ENCODE measurements around the gene ZNF584. TPM values are rescaled to one million over a fixed set of nuclear protein-coding genes. Genes with fewer than 3 reads are reported as not detected.
A peak's percentile ranks its signal among the peaks of the same experiment; 100 is the strongest.

The ZNF584 gene
- total and polyA plus RNA-seq, 10 of the 15 experiments (the other 5 are each of a cell fraction or from before 2014, with no cell fraction given) = 2.0 to 10.7 (median 6.3) TPM

DNA sequence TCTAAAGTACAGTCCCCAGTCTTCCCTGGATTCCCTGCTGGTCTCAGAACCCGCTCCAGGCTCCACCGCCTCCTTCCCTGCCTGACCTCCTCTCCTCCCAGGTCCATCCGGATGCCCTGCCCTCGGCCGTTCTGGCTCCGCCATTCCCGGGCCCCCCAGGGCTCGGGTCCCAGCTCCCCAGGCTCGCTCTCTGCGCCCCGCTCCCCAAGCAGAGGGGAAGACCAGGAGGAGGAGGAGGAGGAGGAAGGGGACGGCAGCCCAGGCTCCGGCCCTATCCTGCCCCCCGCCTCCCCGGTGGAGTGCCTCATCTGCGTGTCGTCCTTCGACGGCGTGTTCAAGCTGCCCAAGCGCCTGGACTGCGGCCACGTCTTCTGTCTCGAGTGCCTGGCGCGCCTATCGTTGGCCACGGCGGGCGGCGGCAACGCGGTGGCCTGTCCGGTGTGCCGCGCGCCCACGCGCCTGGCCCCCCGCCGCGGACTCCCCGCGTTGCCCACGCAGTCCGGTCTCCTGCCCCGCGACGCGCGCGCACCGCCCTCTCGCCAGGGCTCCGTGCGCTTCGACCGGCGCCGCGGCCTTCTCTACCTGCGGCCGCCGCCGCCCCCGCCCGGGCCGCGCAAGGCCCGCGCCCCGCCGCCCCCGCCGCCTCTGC, 12.3 kb upstream of the ZNF584 start:
- in situ Hi-C loops (cut with MboI) (no loop called here), intact Hi-C loops (cut with micrococcal nuclease; ENCODE audit: unreplicated experiment) (no loop called here)
- BruUV-seq (replicated peaks) = no TSS peak
- POLR2A ChIA-PET = interaction anchor here (0.6 kb wide), 1 partner anchor 569 kb away, joined by 3 read pairs; no protein-coding TSS in a partner anchor
- Histone ChIP-seq H3K4me1 (ENCODE audit: control insufficient read depth, insufficient read depth, low read length) (peaks cover 5% of the 10 kb centered on the region), H3K4me2 (ENCODE audit: control insufficient read depth, insufficient read depth) (no peak overlapping the region), H2AFZ (ENCODE audit: control insufficient read depth, low read depth, low read length) (no peak overlapping the region), H3K27me3 (replicated peaks in 1 of 2; ENCODE audit: control insufficient read depth in 2 of 2, insufficient read depth in 2 of 2, low read length in 1 of 2) (no peaks in the 10 kb centered on the region), H3K9me3 (replicated peaks; ENCODE audit: control insufficient read depth, insufficient read depth, low read length) (no peaks in the 10 kb centered on the region), H3K4me3 (no peak overlapping the region), H3K9ac (ENCODE audit: control insufficient read depth, insufficient read depth, low read length) (no peak overlapping the region), H3K27ac (ENCODE audit: control insufficient read depth, insufficient read depth) (no peak overlapping the region), H4K20me1 (ENCODE audit: control insufficient read depth, insufficient read depth) (peaks cover 6% of the 10 kb centered on the region), H3K79me2 (ENCODE audit: control insufficient read depth, insufficient read depth, low read length) (no peaks in the 10 kb centered on the region; the same call in none of the 2 replicates), H3K36me3 (ENCODE audit: control insufficient read depth in 2 of 2, insufficient read depth in 2 of 2, low read length in 1 of 2) (peaks cover 4 to 26% of the 10 kb centered on the region in 2 experiments; a peak in 3 of 4 replicates)
- no peak for FAIRE-seq
- no peak for ATAC-seq
- RAD21 ChIA-PET (ENCODE audit: unreplicated experiment) = no interaction called here
- DNase-seq (ENCODE audit: low read depth, low spot score) = no peak
- CTCF ChIA-PET = no interaction called here
- SMC1A ChIA-PET (ENCODE audit: uncharacterized antibody, unreplicated experiment) = no interaction called here
- WGBS (ENCODE audit: insufficient coverage, insufficient replicate concordance, low lambda C conversion rate, missing lambda C conversion rate) = 45% methylated on average over 57 of the region's 75 CpGs
- TF ChIP-seq CREB1 (IDR thresholded peaks at IDR 0.05; ENCODE audit: low read depth) = 0 out of 2 replicates have a peak, but pooled peaks have one; percentile 2
- no peak for TF ChIP-seq BACH1 (IDR thresholded peaks at IDR 0.05; ENCODE audit: borderline replicate concordance)
- TF ChIP-seq WRNIP1 (IDR thresholded peaks at IDR 0.05; ENCODE audit: borderline replicate concordance, low read depth, low read length) = no peak
- TF ChIP-seq POLR2A (IDR thresholded peaks at IDR 0.05; ENCODE audit: low read depth, low read length) = peak; percentile 75
- no peak for TF ChIP-seq EP300 (IDR thresholded peaks at IDR 0.05; ENCODE audit: borderline replicate concordance in 1 of 2, control insufficient read depth in 1 of 2, low read depth in 2 of 2, low read length in 2 of 2)
- TF ChIP-seq, protein P1, sequence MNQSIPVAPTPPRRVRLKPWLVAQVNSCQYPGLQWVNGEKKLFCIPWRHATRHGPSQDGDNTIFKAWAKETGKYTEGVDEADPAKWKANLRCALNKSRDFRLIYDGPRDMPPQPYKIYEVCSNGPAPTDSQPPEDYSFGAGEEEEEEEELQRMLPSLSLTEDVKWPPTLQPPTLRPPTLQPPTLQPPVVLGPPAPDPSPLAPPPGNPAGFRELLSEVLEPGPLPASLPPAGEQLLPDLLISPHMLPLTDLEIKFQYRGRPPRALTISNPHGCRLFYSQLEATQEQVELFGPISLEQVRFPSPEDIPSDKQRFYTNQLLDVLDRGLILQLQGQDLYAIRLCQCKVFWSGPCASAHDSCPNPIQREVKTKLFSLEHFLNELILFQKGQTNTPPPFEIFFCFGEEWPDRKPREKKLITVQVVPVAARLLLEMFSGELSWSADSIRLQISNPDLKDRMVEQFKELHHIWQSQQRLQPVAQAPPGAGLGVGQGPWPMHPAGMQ (IDR thresholded peaks at IDR 0.05; ENCODE audit: borderline replicate concordance) = no peak
- no peak for TF ChIP-seq ZNF24 (IDR thresholded peaks at IDR 0.05)
- TF ChIP-seq, protein P2, sequence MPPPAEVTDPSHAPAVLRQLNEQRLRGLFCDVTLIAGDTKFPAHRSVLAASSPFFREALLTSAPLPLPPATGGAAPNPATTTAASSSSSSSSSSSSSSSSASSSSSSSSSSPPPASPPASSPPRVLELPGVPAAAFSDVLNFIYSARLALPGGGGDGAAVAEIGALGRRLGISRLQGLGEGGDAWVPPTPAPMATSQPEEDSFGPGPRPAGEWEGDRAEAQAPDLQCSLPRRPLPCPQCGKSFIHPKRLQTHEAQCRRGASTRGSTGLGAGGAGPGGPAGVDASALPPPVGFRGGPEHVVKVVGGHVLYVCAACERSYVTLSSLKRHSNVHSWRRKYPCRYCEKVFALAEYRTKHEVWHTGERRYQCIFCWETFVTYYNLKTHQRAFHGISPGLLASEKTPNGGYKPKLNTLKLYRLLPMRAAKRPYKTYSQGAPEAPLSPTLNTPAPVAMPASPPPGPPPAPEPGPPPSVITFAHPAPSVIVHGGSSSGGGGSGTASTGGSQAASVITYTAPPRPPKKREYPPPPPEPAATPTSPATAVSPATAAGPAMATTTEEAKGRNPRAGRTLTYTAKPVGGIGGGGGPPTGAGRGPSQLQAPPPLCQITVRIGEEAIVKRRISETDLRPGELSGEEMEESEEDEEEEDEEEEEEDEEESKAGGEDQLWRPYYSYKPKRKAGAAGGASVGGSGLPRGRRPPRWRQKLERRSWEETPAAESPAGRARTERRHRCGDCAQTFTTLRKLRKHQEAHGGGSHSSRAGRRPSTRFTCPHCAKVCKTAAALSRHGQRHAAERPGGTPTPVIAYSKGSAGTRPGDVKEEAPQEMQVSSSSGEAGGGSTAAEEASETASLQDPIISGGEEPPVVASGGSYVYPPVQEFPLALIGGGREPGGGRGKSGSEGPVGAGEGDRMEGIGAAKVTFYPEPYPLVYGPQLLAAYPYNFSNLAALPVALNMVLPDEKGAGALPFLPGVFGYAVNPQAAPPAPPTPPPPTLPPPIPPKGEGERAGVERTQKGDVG (CRISPR knock-in tag; IDR thresholded peaks at IDR 0.05) = no peak
- no peak for TF ChIP-seq HDGF (IDR thresholded peaks at IDR 0.05)
- no peak for TF ChIP-seq ZNF384 (IDR thresholded peaks at IDR 0.05; ENCODE audit: borderline replicate concordance, low read depth, low read length)
- TF ChIP-seq, protein P3, sequence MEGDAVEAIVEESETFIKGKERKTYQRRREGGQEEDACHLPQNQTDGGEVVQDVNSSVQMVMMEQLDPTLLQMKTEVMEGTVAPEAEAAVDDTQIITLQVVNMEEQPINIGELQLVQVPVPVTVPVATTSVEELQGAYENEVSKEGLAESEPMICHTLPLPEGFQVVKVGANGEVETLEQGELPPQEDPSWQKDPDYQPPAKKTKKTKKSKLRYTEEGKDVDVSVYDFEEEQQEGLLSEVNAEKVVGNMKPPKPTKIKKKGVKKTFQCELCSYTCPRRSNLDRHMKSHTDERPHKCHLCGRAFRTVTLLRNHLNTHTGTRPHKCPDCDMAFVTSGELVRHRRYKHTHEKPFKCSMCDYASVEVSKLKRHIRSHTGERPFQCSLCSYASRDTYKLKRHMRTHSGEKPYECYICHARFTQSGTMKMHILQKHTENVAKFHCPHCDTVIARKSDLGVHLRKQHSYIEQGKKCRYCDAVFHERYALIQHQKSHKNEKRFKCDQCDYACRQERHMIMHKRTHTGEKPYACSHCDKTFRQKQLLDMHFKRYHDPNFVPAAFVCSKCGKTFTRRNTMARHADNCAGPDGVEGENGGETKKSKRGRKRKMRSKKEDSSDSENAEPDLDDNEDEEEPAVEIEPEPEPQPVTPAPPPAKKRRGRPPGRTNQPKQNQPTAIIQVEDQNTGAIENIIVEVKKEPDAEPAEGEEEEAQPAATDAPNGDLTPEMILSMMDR (IDR thresholded peaks at IDR 0.05 in 2 of 3, conservative IDR thresholded peaks at IDR 0.05 in 1 of 3; ENCODE audit: control insufficient read depth in 2 of 3, extremely low read depth in 1 of 3, insufficient read depth in 1 of 3, low read depth in 3 of 3, low read length in 3 of 3) = no peak
- peak; percentile 2; the same call in 1 of the 2 replicates for TF ChIP-seq CBFB (IDR thresholded peaks at IDR 0.05; ENCODE audit: low read depth)
- TF ChIP-seq, protein P4, sequence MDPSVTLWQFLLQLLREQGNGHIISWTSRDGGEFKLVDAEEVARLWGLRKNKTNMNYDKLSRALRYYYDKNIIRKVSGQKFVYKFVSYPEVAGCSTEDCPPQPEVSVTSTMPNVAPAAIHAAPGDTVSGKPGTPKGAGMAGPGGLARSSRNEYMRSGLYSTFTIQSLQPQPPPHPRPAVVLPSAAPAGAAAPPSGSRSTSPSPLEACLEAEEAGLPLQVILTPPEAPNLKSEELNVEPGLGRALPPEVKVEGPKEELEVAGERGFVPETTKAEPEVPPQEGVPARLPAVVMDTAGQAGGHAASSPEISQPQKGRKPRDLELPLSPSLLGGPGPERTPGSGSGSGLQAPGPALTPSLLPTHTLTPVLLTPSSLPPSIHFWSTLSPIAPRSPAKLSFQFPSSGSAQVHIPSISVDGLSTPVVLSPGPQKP (IDR thresholded peaks at IDR 0.05; ENCODE audit: low read depth, low read length) = no peak
- TF ChIP-seq NR2C2 (IDR thresholded peaks at IDR 0.05; ENCODE audit: borderline replicate concordance, control insufficient read depth, insufficient read length, low read depth) = no peak
